ENCODE results near the gene VIT.

DNA sequence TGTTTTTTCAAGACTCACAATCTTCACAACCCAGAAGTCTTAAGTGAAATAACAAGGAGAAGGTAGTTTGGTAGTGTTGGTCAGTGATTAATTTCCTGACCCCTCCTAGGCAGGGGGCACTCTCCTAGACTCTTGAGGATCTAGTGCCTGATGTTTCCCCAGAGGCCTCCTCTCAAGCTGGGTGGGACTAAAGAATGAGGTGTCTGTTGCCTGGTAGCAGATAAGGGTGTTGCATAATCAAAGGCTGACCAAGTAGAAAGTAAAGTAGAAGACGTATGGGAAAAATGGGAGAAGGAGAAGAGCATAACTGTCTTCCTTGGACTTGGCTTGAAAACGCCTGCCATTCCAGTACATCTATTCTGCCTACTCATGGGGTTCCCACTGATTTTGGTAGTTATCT is 37.8 kb downstream of the VIT start:
- no peak for TF ChIP-seq CTCF (IDR thresholded peaks at IDR 0.05; ENCODE audit: insufficient read depth, low read depth, low read length)
- TF ChIP-seq EZH2 (IDR thresholded peaks at IDR 0.05; ENCODE audit: insufficient read depth, low read length), result no peak

Measured in astrocyte (in vitro differentiated cells and primary cell).